A549 (cell line): Measurements from ENCODE around the gene DGKH.

Experiments used
- CTCF ChIP-seq: fragments of >200 bp; sonication (Bioruptor Twin); formaldehyde crosslinking; IDR thresholded peaks from 3 replicates; pipeline ENCODE4 v1.5.1; 2016
- EP300 ChIP-seq, 2 experiments: fragments of >200 bp; sonication (Bioruptor Twin); formaldehyde crosslinking; IDR thresholded peaks; 2 replicates in 1 of 2; 3 replicates in 1 of 2; pipeline ENCODE4 v1.6.1; 2016 to 2017
- FOSL2 ChIP-seq, 2 experiments: fragments of 450-650 bp in 1 of 2; fragments of >200 bp in 1 of 2; sonication (Bioruptor Twin) in 1 of 2; formaldehyde crosslinking; IDR thresholded peaks; 2 replicates each; pipeline versions ENCODE4 v1.5.0 to v1.6.1; 2016 to 2020; ENCODE audit warnings: mild to moderate bottlenecking in 1 of 2, moderate library complexity in 1 of 2
- HOXA7 ChIP-seq: fragments of 250-450 bp; sonication (Bioruptor Pico); IDR thresholded peaks from 2 replicates; pipeline ENCODE4 v1.5.0; 2020; ENCODE audit warnings: mild to moderate bottlenecking, moderate library complexity
- JUNB ChIP-seq: fragments of >200 bp; sonication (Bioruptor Twin); formaldehyde crosslinking; IDR thresholded peaks from 2 replicates; pipeline ENCODE4 v1.6.1; 2016
- MYC ChIP-seq: IDR thresholded peaks from 2 replicates; pipeline ENCODE4 v1.6.1; 2012; ENCODE audit warnings: mild to moderate bottlenecking, inconsistent platforms, low read length, improper control_type of control experiment, borderline replicate concordance
- NPAS2 ChIP-seq: fragments of 250-450 bp; sonication (Bioruptor Pico); IDR thresholded peaks from 2 replicates; pipeline ENCODE4 v1.8.0; 2022; ENCODE audit warnings: mild to moderate bottlenecking, moderate library complexity, borderline replicate concordance
- POLR2A ChIP-seq: IDR thresholded peaks from 2 replicates; pipeline ENCODE4 v1.6.1; 2012; ENCODE audit warnings: mild to moderate bottlenecking, low read length
- REST ChIP-seq: fragments of 200-600 bp; sonication (generic); IDR thresholded peaks from 2 replicates; pipeline ENCODE4 v1.6.1; 2016; ENCODE audit warnings: antibody characterized with exemption, mild to moderate bottlenecking, moderate library complexity
- SREBF2 ChIP-seq: fragments of 450-650 bp; IDR thresholded peaks from 2 replicates; pipeline ENCODE4 v1.6.1; 2014; ENCODE audit warnings: mild to moderate bottlenecking, moderate library complexity

- TF ChIP-seq CTCF (no peak), NPAS2 (CRISPR knock-in tag) (no peak), REST (no peak), SREBF2 (no peak), HOXA7 (CRISPR knock-in tag) (no peak), POLR2A (no peak), EP300 (IDR thresholded peaks at IDR 0.05) (no peak), JUNB (no peak), MYC (no peak), FOSL2 (IDR thresholded peaks at IDR 0.05) (no peak), FOSL2 (CRISPR knock-in tag; IDR thresholded peaks at IDR 0.05) (no peak)
These were observed 235.1 kb downstream of the DGKH start for GRCh38 chr13:42283574-42283973.
